Cortex of kidney (tissue), 1 donor: ENCODE measurements around the gene GALNT5.
"Not testable (repeated sequence)": the region's sequence is repeated elsewhere in the genome, so short reads cannot be mapped to it uniquely, and the experiment has no call there.

ENCODE experiments used
- DNase-seq: peaks from one replicate; lab custom pipeline; 2025; lab: John Stamatoyannopoulos, UW

GALNT5 gene

DNA sequence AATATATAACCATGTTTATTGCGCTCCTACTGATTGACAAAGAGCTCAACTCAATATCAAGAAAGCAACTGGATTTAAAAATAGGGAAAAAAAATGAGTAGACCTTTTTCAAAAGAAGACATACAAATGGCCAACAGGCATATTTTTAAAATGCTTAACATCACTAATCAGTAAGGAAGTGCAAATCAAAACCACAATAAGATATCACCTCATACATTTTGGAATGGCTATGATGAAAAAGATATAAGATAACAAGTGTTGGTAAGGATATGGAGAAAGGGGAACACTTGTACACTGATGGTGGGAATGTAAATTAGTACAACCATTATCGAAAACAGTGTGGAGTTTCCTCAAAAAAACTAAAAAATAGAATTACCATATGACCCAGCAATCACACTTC is 5.6 kb upstream of the GALNT5 start:
- DNase-seq = no peak

DNA sequence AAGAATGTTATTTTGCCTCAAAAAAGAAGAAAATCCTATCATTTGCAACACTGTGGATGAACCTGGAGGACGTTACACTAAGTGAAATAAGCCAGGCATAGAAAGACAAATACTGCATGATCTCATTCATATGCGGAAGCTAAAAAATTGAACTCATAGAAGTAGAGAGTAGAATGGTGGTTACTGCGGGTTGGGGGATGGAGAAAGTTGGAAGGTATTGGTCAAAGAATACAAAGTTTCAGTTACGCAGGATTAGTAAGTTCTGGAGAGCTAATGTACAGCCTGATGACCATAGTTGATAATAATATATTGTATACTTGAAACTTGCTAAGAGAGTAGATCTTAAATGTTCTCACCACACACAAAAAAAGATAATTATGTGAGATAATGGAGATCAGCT is 5.0 kb upstream of the GALNT5 start:
- DNase-seq = no peak

DNA sequence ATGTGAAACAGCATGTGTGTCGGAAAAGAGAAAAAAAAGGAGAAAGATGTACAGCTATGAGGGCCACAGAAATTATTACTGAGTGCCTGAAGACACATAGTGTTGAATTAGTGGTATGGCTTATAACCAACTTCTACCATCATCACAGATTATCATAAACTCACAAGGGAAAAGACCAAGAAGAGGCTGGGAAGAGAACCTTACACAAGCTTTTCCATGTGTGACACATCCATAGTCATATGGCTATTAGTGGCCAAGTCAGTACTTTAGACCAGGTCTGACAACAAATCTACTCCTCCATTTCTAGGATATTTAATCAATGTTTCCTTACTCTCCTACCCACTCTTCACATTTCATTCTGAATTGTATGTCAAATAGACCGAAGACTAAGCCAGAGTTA is 3.5 kb upstream of the GALNT5 start:
- no peak for DNase-seq

DNA sequence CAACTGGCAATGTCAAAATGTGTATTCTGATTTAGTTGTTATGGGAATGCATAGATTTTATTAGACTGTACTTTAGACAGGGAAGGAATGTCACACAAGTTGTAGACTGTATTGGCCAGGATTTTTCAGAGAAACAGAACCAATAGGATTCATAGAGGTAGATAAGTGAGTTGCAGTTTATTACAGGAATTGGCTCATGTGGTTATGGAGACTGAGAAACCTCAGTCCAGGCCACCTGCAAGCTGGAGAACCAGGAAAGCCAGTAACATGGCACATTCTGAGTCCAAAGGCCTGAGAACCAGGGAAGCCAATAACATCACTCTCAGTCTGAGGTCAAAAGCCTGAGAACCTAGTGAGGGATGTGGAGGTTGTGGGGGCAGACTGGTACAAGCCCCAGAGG is 1.8 kb upstream of the GALNT5 start:
- no peak for DNase-seq

DNA sequence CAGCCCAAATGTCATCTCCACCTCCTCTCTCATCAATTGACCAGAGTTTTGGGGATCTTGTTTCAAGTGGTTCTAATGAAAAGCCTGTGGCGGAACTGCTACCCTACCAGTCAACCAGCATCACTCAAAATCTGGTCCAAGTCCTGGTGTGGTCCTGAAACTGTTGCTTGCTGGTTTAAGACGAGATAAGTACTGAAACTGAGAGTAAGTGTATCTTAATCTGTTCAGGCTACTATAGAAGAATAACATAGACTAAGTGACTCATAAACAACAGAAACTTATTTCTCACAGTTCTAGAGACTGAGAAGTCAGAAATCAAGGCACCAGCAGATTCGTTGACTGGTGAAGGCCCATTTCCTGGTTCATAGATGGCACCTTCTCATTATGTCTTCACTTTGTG is 879 bp upstream of the GALNT5 start:
- no peak for DNase-seq

DNA sequence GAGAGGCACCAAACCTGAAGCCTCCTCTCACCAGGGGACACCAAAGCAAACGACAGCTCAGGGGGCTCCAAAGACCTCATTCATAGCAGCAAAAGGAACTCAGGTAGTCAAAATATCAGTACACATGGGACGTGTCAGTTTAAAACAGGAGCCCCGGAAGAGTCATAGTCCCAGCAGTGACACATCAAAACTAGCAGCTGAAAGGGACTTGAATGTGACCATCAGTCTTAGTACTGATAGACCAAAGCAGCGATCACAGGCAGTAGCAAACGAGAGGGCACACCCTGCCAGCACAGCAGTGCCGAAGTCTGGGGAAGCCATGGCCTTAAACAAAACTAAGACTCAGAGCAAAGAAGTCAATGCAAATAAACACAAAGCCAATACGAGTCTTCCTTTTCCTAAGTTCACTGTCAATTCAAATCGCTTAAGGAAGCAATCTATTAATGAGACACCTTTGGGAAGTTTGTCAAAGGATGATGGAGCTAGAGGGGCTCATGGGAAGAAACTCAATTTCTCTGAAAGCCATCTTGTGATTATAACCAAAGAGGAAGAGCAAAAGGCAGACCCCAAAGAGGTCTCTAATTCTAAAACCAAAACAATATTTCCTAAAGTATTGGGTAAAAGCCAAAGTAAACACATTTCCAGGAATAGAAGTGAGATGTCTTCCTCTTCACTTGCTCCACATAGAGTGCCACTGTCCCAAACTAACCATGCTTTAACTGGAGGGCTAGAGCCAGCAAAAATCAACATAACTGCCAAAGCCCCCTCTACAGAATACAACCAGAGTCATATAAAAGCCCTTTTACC is 1.2 kb downstream of the GALNT5 start:
- no peak for DNase-seq

DNA sequence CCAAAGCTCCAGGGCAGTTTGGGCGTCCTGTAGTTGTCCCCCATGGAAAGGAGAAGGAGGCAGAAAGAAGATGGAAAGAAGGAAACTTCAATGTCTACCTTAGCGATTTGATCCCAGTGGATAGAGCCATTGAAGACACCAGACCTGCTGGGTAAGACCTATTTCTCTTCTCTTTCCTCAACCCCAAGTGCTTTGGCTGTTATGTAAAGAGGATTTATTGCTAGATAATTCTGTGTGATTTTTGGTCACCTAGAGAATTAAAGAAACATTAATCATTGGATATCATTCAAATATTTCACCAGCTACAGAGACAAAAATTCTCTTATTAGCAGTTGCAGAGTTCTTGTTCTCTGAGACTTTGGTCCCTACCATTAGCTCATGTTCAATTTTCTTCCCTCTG is 1.9 kb downstream of the GALNT5 start:
- DNase-seq = no peak

DNA sequence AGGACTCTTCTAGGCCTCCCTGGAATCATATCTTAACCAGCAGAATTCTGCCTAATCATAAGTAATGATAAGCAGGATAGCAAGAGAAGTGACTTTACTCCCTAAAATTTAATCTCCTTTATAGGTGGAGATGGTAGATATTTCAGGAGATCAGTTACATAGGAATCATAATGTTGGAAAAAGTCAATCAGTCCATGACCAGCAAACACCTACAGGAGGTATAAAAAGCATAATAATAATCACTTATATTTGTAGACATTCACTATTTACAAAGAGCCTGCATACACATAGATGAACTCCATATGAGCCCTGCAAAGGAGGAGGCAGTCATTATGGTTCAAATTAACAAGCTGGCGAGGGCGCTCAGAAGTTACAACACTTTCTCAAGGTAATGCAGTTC is 2.5 kb downstream of the GALNT5 start:
- no peak for DNase-seq

DNA sequence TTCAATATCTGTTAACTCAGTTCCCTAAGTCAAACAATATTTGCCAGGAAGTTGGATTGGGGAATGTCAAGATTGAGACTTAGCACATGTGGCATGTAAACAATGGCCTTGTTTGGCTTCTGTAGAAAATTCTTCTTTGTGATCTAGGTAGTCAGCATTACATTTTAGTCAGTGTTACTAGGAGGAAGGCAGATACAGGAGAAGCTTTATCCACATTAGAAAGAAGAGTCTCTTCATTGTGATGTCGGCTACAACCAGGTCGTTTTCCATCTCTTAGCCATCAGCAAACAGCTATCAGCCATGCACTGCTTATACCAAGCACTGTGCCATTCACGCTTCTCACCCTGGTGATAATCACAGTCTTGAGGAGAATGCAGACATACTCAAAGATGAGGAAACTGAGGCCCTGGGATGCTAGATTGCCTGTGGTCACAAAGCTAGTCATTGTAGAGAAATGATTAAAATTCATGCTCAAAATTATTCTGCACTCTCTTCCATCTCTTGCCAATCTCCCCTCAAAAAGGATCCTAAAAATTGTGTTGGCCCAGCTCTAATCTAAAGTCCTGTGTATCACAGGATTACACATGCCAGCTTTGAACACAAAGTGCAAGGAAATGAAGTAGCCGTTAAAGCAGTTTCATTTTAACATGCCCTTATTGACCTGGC is 3.2 kb downstream of the GALNT5 start:
- DNase-seq = no peak

DNA sequence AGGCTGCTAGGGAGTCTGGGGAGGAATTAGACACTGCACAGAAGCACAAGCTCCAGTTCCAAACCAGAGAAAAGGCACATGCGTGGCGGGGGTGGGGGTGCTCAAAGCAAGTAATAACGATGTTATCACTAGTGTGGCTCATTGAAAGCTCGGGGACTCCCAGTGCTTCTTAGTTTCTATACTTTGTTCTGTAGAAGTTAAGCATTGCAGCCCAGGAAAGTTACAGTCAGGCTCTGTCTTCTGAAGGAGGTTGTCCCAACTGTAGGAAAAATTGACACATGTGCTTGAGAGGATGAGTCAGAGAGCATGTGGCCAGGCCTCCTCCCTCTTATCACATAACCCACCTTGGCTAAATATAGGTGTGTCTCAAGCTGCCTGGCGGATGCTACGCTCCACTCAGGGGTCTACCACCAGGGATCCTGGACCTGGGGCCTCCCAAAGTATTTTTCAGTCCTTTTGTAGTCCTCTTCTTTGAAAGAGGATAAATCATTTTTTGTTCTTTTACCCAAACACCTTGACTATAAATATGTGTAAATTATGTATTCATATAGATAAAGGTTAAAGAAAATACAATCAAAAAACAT is 3.8 kb downstream of the GALNT5 start:
- no peak for DNase-seq

DNA sequence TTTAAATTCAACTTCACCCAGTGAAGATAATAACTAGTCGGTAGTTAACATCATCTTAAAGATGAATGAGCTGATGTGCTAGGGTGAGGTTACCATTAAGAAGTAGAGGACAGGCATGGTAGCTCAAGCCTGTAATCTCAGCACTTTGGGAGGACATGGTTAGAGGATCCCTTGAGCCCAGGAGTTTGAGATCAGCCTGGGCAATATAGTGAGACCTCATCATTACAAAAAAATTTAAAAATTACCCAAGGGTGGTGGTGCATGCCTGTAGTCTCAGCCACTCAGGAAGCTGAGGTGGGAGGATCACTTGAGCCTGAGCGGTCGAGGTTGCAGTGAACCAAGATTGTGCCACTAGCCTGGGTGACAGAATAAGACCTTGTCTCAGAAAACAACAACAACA is 4.7 kb downstream of the GALNT5 start:
- DNase-seq = no peak

DNA sequence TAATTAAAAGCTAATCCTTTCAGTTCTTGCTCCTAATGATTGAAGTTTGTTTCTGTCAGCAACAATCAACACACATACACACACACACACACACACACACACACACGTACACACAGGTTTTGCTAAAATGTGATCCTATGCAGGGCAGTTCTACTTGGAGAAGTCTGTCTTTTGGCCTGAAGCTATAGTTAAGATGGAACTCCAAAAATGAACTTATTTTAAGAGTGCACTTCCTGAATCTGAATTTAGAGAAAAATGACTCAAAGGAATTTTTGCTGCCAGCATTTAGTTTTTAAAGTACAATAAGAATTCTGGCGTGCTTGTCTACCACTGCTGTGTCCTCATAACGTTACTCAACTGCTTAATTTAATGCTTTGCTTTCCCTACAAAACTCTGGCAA is 6.6 kb downstream of the GALNT5 start:
- no peak for DNase-seq

DNA sequence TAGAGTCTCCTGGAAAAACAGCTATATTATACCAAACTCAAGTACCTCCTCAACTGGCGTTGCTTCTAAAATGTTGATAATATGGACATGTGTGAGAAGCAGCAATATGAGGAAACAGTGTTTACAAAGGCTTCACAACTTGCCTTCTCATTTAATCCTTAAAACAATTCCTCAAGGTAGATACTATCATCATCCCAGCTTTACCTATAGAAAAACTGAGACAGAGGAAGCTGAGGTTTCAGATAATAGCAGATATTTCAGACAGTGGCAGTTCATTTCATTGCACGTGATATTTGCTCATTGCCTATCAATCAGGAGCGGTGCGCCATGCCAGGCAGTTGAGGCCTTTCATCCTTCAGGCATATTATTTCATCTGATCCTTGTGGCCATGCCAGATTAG is 8.3 kb downstream of the GALNT5 start:
- DNase-seq = no peak

DNA sequence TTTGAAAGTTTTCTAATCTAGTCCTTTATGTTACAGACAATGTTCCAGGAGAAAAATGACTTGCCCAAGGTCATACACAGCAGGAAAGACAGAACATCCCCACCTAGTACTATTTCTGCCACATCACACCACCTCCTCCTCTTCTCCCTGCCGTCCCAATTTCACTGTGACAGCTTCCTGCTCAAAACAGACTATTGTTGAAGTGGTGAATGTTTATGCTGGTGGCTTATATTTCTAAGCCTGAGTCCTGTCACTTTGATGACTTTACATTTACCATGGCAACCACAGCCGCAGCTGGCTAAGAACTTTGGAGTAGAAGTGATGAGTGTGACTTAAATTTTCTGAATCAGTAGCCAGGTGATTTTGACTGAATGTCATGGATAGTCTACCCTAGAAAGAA is 10.0 kb downstream of the GALNT5 start:
- DNase-seq = no peak

DNA sequence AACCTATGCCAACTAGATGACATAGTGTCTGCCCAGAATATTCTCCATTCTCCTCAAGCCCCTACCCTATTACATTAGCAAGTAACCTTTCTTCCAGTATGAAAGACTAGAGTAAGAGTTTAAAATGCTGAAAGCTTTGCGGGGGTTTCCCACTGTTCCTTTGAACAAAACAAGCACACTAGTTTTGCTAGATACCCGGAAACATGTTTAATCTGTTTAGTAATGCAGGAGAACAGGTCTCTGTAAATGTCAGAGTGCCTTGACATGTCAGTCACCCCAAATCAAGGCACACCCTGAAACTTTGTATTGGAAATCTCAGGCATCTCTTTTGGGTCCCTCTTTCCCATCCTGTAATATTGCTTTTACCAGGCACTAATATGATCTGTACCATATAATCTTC is 11.6 kb downstream of the GALNT5 start:
- no peak for DNase-seq

DNA sequence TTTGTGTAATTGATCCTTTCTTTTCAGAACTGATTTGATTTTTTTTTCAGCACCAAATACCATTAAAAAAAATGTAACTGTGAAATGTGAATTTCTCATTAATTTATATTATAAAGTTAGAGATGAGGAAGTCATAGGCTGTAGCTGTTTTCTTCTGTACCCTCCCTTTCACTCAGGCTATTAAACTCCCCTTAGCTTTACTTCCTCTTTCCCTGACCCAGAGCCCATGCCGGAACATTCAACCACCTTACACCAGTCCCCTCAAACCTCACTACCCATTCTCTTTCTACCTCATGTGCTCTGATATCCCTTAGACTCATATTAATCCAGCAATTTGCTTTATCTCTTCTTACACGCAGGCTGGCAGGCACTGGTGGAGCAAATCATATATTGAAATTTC is 12.4 kb downstream of the GALNT5 start:
- DNase-seq = no peak

DNA sequence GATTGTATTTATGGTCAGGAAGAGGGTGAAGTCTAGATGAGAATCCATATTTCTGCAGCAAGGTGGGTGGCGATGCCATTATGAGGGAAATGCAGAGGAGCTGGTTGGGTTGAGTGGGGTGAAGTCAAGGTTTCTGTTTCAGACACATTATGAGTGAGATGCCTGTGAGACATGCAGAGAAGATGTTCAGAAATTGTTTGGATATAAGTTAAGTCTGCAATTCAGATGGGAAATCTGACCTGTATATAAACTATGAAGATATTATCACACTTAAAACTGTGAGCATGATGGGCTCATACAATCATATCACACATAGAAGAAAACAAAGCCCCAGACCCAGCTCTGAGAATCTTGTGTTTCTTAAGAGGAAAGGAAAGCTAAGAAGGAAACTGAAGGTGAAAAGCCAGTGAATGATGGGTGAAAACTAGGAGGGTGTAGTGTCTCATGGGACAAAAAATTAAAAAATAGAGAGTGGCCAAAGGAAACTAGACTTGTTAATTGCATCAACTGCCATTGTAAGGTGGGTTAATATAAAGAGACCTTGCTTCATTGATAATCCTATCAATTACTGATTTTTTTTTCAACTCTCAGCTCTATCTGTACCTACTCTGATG is 14.2 kb downstream of the GALNT5 start:
- no peak for DNase-seq

DNA sequence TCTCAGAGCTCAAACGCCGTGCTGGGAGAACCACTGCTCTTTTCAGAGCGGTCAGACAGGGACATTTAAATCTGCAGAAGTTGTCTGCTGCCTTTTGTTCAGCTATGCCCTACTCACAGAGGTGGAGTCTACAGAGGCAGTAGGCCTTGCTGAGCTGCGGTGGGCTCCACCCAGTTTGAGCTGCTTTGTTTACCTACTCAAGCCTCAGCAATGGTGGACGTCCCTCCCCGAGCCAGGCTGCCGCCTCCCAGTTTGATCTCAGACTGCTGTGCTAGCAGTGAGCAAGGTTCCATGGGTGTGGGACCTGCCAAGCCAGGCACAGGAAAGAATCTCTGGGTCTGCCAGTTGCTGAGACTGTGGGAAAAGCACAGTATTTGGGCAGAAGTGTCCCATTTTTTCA is 21.8 kb downstream of the GALNT5 start:
- not testable (repeated sequence) for DNase-seq

DNA sequence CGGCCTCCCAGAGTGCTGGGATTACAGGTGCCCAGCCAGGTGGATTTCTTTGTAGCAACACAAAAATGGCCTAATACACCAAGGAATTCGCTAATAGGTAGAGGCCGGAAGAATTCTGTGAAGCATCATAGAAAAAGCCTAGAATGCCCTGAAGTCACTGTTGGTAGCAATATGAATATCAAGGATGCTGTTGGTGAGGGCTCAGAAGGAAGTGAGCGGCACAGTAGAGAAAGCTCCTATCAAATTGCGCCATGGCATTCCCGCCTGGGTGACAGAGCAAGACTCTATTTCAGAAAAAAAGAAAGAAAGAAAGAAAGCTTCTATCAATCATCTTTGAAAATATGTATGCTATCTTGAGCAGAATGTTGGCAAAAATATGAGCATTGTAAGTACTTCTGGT is 23.8 kb downstream of the GALNT5 start:
- no peak for DNase-seq

DNA sequence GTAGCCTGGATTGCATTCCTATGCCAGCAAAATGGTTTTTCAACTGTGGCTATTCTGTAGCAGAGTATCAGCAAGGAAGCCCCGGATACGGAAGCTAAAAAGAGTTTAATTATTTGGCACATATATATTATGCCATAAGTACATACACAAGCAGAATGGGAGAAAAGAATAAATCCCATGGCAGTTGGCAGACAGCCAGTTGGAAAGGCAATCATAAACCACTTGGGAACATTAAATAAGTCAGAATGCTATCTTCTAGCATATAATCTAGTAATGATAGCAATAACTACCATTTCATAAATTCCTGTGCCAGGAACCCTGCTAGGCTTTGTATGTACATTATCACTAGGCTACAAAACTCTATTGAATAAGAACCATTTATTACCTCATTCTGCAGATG is 26.0 kb downstream of the GALNT5 start:
- no peak for DNase-seq

DNA sequence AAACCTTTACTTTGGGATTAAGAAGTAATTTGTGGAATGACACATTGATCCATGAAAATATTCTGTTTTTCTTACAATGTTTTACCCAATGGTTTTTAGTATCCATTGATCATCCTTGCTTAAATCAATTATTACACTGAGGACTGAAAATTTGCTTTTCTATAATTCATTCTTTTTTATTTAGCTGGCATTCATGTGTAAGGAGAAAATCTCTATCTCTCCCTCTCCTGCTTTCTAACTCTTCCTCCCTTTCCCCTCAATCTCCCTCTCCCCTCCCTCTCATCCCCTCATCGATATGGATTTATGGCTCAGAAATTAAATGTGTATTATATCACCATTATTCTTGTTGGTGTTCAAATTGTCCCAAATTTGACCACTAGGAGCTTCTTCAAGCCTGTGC is 29.7 kb downstream of the GALNT5 start:
- DNase-seq = no peak

DNA sequence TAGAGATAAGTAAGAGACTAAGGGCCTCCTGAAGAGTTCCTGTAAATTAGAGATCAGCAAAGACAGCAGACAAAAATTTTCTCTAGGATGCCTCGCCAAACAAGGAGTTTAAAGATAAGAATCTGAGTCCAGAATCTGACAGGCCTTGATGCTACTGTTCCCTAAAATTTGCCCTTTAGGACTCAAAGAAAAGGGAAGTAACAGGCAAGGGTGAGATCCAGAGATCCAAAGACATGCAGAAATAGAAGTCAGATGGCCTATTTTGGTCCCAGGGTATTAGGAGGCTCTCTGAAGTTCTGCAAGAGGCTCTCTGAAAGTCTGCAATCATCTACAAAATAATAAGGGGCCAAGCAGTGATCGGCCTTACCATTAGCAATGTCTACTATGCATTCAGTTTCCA is 33.0 kb downstream of the GALNT5 start:
- DNase-seq = no peak

DNA sequence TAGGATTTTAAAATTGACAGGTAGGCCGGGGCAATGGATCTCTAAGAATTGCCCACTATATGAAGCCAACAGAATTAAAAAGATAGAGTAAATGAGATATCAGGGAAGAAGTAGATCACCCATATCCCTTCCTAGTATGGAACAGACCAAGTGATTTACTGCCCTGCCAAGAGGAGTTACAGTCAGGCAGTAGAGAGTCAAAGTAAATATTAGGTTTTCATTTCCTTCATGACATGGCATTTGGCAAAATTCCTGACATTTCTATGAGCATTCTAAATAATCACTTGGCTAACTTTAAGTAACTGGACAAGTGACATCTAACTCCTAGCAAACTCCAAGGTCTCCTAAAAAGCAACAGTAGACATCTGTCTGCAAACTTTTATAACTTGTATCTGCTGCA is 33.5 kb downstream of the GALNT5 start:
- DNase-seq = no peak
